HCT116 (cell line): ENCODE results near the gene ZBTB7C. TPM values are rescaled to one million over a fixed set of nuclear protein-coding genes. Genes with fewer than 3 reads are reported as not detected.

ENCODE experiments used
- ATAC-seq: fragments of 200-7000 bp; cut with Tn5 transposase; 2 replicates; pipeline ENCODE4 v1.9.1; 2020; ENCODE audit warnings: mild to moderate bottlenecking, moderate library complexity
- BruUV-seq: library from RNA; stranded (reverse); fragments of 400-500 nt; replicated peaks from 2 replicates; lab custom pipeline; 2021; lab: Mats Ljungman, UMichigan
- CTCF ChIA-PET: fragments of 300-600 bp; sonication (Branson Sonifier 250); formaldehyde crosslinking; loops from one replicate; lab custom pipeline; 2021; ENCODE audit warnings: antibody characterized with exemption; lab: Charles Lee
- POLR2A ChIA-PET: fragments of 300-600, 350-600 bp; sonication (Branson Sonifier 250); formaldehyde crosslinking; loops from one replicate; lab custom pipeline; 2021; ENCODE audit warnings: antibody characterized with exemption; lab: Charles Lee
- RAD21 ChIA-PET, 2 experiments: fragments of 300-600 bp; sonication (Branson Sonifier 250); formaldehyde crosslinking; loops; one replicate each; lab custom pipeline; 2023; ENCODE audit warnings: low total read pairs in 2 of 2; ENCODE audit not compliant: uncharacterized antibody in 2 of 2, unreplicated experiment in 2 of 2, low non-redundant PET in 1 of 2; lab: Charles Lee
- DNase-seq: peaks from one replicate; pipeline ENCODE4 v3.0.0-alpha.2; 2010; ENCODE audit warnings: low read depth, low spot score
- H2AFZ ChIP-seq: fragments of 200-600 bp; shearing (Covaris generic), sonication (generic); 2 replicates; pipeline ENCODE4 v1.6.1; 2017; ENCODE audit warnings: low read depth, mixed run types, mixed read lengths, antibody characterized with exemption, low read length; ENCODE audit not compliant: poor library complexity, severe bottlenecking
- H3K27ac ChIP-seq: 2 replicates; pipeline ENCODE4 v1.5.1; 2012; ENCODE audit warnings: low read depth, low read length
- H3K27me3 ChIP-seq: fragments of 200-600 bp; sonication (generic); 2 replicates; pipeline ENCODE4 v1.6.1; 2016; ENCODE audit warnings: mixed run types, low read length, mixed read lengths; ENCODE audit not compliant: insufficient read depth
- H3K36me3 ChIP-seq, 2 experiments: fragments of 200-500 bp in 1 of 2; fragments of 200-600 bp in 1 of 2; sonication (Bioruptor generic) in 1 of 2; sonication (generic) in 1 of 2; 2 replicates each; pipeline versions ENCODE4 v1.5.1 to v1.6.1; 2014 to 2016; ENCODE audit warnings: low read length in 2 of 2, inconsistent platforms in 1 of 2, mixed read lengths in 1 of 2, mixed run types in 1 of 2; ENCODE audit not compliant: insufficient read depth in 2 of 2, control insufficient read depth in 1 of 2
- H3K4me1 ChIP-seq, 2 experiments: fragments of 200-600 bp in 1 of 2; sonication (generic) in 1 of 2; 2 replicates each; pipeline versions ENCODE4 v1.5.1 to v1.6.1; 2012 to 2017; ENCODE audit warnings: low read length in 2 of 2, inconsistent platforms in 1 of 2, mild to moderate bottlenecking in 1 of 2, mixed read lengths in 1 of 2, mixed run types in 1 of 2, moderate library complexity in 1 of 2; ENCODE audit not compliant: insufficient read depth in 2 of 2, control insufficient read depth in 1 of 2
- H3K4me2 ChIP-seq: fragments of 200-600 bp; sonication (generic); 2 replicates; pipeline ENCODE4 v1.6.1; 2017; ENCODE audit warnings: mixed run types, low read length, mixed read lengths
- H3K4me3 ChIP-seq, 2 experiments: fragments of 200-600 bp in 1 of 2; sonication (generic) in 1 of 2; replicated peaks in 1 of 2; 2 replicates each; pipeline ENCODE4 v1.5.1; 2011 to 2016; ENCODE audit warnings: low read length in 2 of 2, control low read depth in 1 of 2, low read depth in 1 of 2, mild to moderate bottlenecking in 1 of 2, mixed read lengths in 1 of 2, mixed run types in 1 of 2
- H3K79me2 ChIP-seq: fragments of 200-600 bp; sonication (generic); 2 replicates; pipeline ENCODE4 v1.6.1; 2017; ENCODE audit warnings: mild to moderate bottlenecking, mixed run types, low read length, moderate library complexity, mixed read lengths; ENCODE audit not compliant: insufficient read depth
- H3K9ac ChIP-seq: fragments of 200-600 bp; sonication (generic); 2 replicates; pipeline ENCODE4 v1.6.1; 2016; ENCODE audit warnings: low read length, mixed read lengths
- H3K9me2 ChIP-seq: fragments of 200-600 bp; sonication (generic), shearing (Covaris generic); 2 replicates; pipeline ENCODE4 v1.6.1; 2017; ENCODE audit warnings: mixed run types, mild to moderate bottlenecking, moderate library complexity; ENCODE audit not compliant: insufficient read depth
- H3K9me3 ChIP-seq, 2 experiments: fragments of 200-500 bp in 1 of 2; fragments of 200-600 bp in 1 of 2; sonication (Bioruptor generic) in 1 of 2; sonication (generic) in 1 of 2; 2 replicates each; pipeline ENCODE4 v1.6.1; 2014 to 2017; ENCODE audit warnings: low read length in 2 of 2, mixed read lengths in 2 of 2, inconsistent platforms in 1 of 2, low read depth in 1 of 2, mild to moderate bottlenecking in 1 of 2, mixed run types in 1 of 2, moderate library complexity in 1 of 2; ENCODE audit not compliant: control insufficient read depth in 1 of 2, insufficient read depth in 1 of 2
- H4K20me1 ChIP-seq: fragments of 200-600 bp; sonication (generic), shearing (Covaris generic); 2 replicates; pipeline ENCODE4 v1.6.1; 2017; ENCODE audit warnings: mixed run types, mild to moderate bottlenecking, moderate library complexity; ENCODE audit not compliant: insufficient read depth
- ATF3 ChIP-seq: IDR thresholded peaks from 2 replicates; pipeline ENCODE4 v1.6.1; 2012
- ELF1 ChIP-seq: IDR thresholded peaks from 2 replicates; pipeline ENCODE4 v1.6.1; 2012; ENCODE audit warnings: low read depth, borderline replicate concordance
- EZH2phosphoT487 ChIP-seq: fragments of 200-600 bp; IDR thresholded peaks from 2 replicates; pipeline ENCODE4 v1.6.1; 2018; ENCODE audit warnings: antibody characterized with exemption, borderline replicate concordance
- FOSL1 ChIP-seq: IDR thresholded peaks from 2 replicates; pipeline ENCODE4 v1.6.1; 2012; ENCODE audit warnings: low read depth
- POLR2A ChIP-seq: IDR thresholded peaks from 2 replicates; pipeline ENCODE4 v1.7.0; 2011; ENCODE audit warnings: borderline replicate concordance; ENCODE audit not compliant: insufficient read depth, insufficient read length; ENCODE audit errors: extremely low read depth
- SIN3A ChIP-seq: IDR thresholded peaks from 2 replicates; pipeline ENCODE4 v1.6.1; 2012; ENCODE audit warnings: low read depth
- intact Hi-C: fragments of 100-400 bp; cut with micrococcal nuclease; formaldehyde crosslinking; loops from 2 replicates; pipeline ENCODE4 v1.10.0; 2022
- total RNA-seq: library from RNA; stranded (reverse); gene quantifications from one replicate; pipeline ENCODE4 v1.2.1, GENCODE V29; 2021; ENCODE audit not compliant: unreplicated experiment
- TF ChIP-seq, protein P1 (sequence below), 3 experiments: fragments of 200-600 bp in 1 of 3; sonication (generic) in 1 of 3; IDR thresholded peaks in 2 of 3; conservative IDR thresholded peaks in 1 of 3; 2 replicates each; pipeline ENCODE4 v1.5.1; 2012 to 2017; ENCODE audit warnings: low read depth in 2 of 3, low read length in 2 of 3, antibody characterized with exemption in 1 of 3, borderline replicate concordance in 1 of 3, control low read depth in 1 of 3, mild to moderate bottlenecking in 1 of 3, mixed read lengths in 1 of 3, mixed run types in 1 of 3, moderate library complexity in 1 of 3; ENCODE audit not compliant: insufficient read depth in 1 of 3

ZBTB7C gene
- total RNA-seq, 1 experiment from 2014 or later: 0.37 TPM

- TF ChIP-seq, protein P1, sequence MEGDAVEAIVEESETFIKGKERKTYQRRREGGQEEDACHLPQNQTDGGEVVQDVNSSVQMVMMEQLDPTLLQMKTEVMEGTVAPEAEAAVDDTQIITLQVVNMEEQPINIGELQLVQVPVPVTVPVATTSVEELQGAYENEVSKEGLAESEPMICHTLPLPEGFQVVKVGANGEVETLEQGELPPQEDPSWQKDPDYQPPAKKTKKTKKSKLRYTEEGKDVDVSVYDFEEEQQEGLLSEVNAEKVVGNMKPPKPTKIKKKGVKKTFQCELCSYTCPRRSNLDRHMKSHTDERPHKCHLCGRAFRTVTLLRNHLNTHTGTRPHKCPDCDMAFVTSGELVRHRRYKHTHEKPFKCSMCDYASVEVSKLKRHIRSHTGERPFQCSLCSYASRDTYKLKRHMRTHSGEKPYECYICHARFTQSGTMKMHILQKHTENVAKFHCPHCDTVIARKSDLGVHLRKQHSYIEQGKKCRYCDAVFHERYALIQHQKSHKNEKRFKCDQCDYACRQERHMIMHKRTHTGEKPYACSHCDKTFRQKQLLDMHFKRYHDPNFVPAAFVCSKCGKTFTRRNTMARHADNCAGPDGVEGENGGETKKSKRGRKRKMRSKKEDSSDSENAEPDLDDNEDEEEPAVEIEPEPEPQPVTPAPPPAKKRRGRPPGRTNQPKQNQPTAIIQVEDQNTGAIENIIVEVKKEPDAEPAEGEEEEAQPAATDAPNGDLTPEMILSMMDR (IDR thresholded peaks at IDR 0.05 in 2 of 3, conservative IDR thresholded peaks at IDR 0.05 in 1 of 3; ENCODE audit: borderline replicate concordance in 1 of 3, insufficient read depth in 1 of 3, low read depth in 2 of 3, low read length in 2 of 3): no peak
- TF ChIP-seq SIN3A (no peak), ELF1 (no peak), POLR2A (no peak), FOSL1 (no peak)
Observed at GRCh38 chr18:48135436-48135966, 273.7 kb downstream of the ZBTB7C start (continued).

- no peak overlapping the region for H2AFZ ChIP-seq
- BruUV-seq: no TSS peak
- H3K36me3 ChIP-seq: no peaks in the 10 kb centered on the region
- CTCF ChIA-PET: no interaction called here
- no peak overlapping the region for H3K4me2 ChIP-seq
- POLR2A ChIA-PET: no interaction called here
- intact Hi-C loops: no loop called here
- no peak overlapping the region for H3K4me3 ChIP-seq
- H3K27ac ChIP-seq: no peak overlapping the region
- no peaks in the 10 kb centered on the region for H3K9me3 ChIP-seq
- DNase-seq: no peak
- no peaks in the 10 kb centered on the region for H3K27me3 ChIP-seq
- H3K9ac ChIP-seq: no peak overlapping the region
- H3K79me2 ChIP-seq: no peaks in the 10 kb centered on the region
- ATAC-seq: no peak
- no peaks in the 10 kb centered on the region for H4K20me1 ChIP-seq
- no peaks in the 10 kb centered on the region for H3K9me2 ChIP-seq
- RAD21 ChIA-PET: no interaction called here
- peaks cover 14 to 18% of the 10 kb centered on the region in 2 experiments; a peak in 2 of 4 replicates for H3K4me1 ChIP-seq
- TF ChIP-seq EZH2phosphoT487: no peak
- no peak for TF ChIP-seq ATF3
Observed at GRCh38 chr18:48134609-48135008, 274.6 kb downstream of the ZBTB7C start.
